ENCODE results near the gene CEP128.

CEP128 gene

DNA sequence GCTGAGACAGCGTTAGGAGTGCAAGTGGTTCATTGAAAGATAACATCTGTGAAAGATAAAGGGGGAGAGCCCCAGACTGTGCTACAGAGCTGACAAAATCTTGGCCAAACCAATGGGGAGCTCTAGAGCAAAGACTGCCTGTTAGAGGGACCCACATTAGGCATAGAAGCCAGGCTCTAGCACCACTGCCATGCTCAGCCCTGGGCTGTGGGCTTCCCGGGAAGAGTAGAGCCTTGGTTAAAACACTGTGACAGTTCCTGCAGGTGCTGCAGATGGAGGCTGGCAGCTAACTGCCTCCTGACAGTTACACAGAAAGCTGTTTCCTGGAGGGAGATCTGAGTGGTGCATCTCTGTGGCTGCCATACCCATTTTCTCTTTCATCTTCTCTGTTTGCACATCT, 36.9 kb upstream of the CEP128 start:
- Histone ChIP-seq H3K9me3 (ENCODE audit: low read depth, low read length) (no peaks in the 10 kb centered on the region), H3K9ac (ENCODE audit: insufficient read length) (no peak overlapping the region), H3K4me3 (no peak overlapping the region), H3K27ac (no peak overlapping the region), H3K36me3 (ENCODE audit: insufficient read depth, low read length) (no peaks in the 10 kb centered on the region)
- DNase-seq (ENCODE audit: low read depth, low spot score), result no peak
- TF ChIP-seq FOXP2 (optimal IDR thresholded peaks at IDR 0.05; ENCODE audit: control extremely low read depth, extremely low read length, insufficient read depth) (no peak), EZH2 (IDR thresholded peaks at IDR 0.05) (no peak)

GRCh38 chr14:80977221-80977620, 35.7 kb upstream of the CEP128 start:
- DNase-seq (ENCODE audit: low read depth, low spot score), result no peak
- Histone ChIP-seq H3K36me3 (ENCODE audit: insufficient read depth, low read length) (no peaks in the 10 kb centered on the region), H3K9me3 (ENCODE audit: low read depth, low read length) (no peaks in the 10 kb centered on the region), H3K4me3 (no peak overlapping the region), H3K27ac (no peak overlapping the region), H3K9ac (ENCODE audit: insufficient read length) (no peak overlapping the region)
- no peak for TF ChIP-seq FOXP2 (optimal IDR thresholded peaks at IDR 0.05; ENCODE audit: control extremely low read depth, extremely low read length, insufficient read depth)
- no peak for TF ChIP-seq EZH2 (IDR thresholded peaks at IDR 0.05)
- no peak for TF ChIP-seq POLR2AphosphoS5 (IDR thresholded peaks at IDR 0.05; ENCODE audit: borderline replicate concordance, low read depth, low read length)

- no peak overlapping the region for H3K4me3 ChIP-seq
- no peak overlapping the region for H3K9ac ChIP-seq (ENCODE audit: insufficient read length)
- no peak overlapping the region for H3K27ac ChIP-seq
- no peak for TF ChIP-seq POLR2AphosphoS5 (IDR thresholded peaks at IDR 0.05; ENCODE audit: borderline replicate concordance, low read depth, low read length)
- no peak for TF ChIP-seq FOXP2 (optimal IDR thresholded peaks at IDR 0.05; ENCODE audit: control extremely low read depth, extremely low read length, insufficient read depth)
- no peak for TF ChIP-seq EZH2 (IDR thresholded peaks at IDR 0.05)
- no peaks in the 10 kb centered on the region for H3K36me3 ChIP-seq (ENCODE audit: insufficient read depth, low read length)
- DNase-seq (ENCODE audit: low read depth, low spot score), result no peak
- no peaks in the 10 kb centered on the region for H3K9me3 ChIP-seq (ENCODE audit: low read depth, low read length)
Measured at GRCh38 chr14:80974679-80975078, 33.1 kb upstream of the CEP128 start.

DNA sequence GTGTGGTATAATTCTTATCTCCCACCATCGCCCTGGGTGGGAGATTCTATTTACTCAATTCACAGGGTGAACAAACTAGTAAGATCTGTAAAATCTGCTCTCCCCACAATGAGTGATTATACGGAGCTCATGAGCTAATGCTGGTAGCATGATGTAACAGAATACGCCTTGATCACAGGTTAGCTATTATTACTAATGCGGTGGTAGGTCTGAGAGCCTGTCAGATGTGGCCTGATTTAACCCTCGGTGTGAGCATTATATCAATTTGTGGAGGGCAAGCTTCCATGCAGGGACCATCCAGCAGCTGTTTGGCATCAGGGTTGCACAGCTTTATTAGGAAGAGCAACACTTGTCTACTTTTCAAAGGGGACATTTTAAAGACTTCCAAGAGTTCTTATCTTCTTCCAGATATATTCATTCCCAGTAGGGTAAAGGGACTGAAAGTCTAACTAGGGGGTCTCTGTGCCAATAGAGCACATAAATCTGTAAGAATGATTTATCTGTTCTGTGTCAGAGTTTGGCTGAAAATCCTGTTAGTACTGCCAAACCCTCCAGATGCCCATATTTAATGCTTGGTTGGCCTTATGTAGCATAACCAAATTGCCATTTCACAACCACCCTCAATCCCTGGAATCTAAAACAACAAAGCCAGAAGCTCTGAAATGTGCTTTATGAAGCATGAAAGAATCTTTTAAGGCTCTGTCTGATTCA, 32.5 kb upstream of the CEP128 start:
- Histone ChIP-seq H3K9me3 (ENCODE audit: low read depth, low read length) (no peaks in the 10 kb centered on the region), H3K36me3 (ENCODE audit: insufficient read depth, low read length) (no peaks in the 10 kb centered on the region), H3K27ac (no peak overlapping the region), H3K4me3 (no peak overlapping the region), H3K9ac (ENCODE audit: insufficient read length) (no peak overlapping the region)
- DNase-seq (ENCODE audit: low read depth, low spot score), result no peak
- no peak for TF ChIP-seq FOXP2 (optimal IDR thresholded peaks at IDR 0.05; ENCODE audit: control extremely low read depth, extremely low read length, insufficient read depth)
- no peak for TF ChIP-seq EZH2 (IDR thresholded peaks at IDR 0.05)
- TF ChIP-seq POLR2AphosphoS5 (IDR thresholded peaks at IDR 0.05; ENCODE audit: borderline replicate concordance, low read depth, low read length), result no peak

DNA sequence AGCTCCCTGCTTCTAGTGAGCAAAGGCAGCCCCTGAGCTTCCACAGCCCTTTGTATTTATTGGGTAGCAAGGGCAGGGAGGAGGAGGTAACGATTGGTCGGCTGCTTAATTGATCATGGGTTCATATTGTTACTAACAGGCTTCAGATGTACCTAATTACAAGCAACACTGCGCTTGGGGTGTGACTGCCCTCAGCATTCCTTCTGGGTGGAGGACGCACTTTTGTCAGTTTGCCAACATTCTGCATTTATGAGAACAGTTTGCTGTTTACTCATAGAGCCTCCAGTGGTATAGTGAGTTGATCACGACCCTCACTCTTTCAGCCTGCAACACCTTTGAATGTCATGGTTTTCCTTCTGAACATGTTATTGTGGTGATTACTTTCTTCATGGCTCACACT, 23.5 kb upstream of the CEP128 start:
- H3K36me3 ChIP-seq (ENCODE audit: insufficient read depth, low read length), result no peaks in the 10 kb centered on the region
- H3K27ac ChIP-seq, result no peak overlapping the region
- no peak for DNase-seq (ENCODE audit: low read depth, low spot score)
- no peak overlapping the region for H3K9ac ChIP-seq (ENCODE audit: insufficient read length)
- H3K4me3 ChIP-seq, result no peak overlapping the region
- TF ChIP-seq POLR2AphosphoS5 (IDR thresholded peaks at IDR 0.05; ENCODE audit: borderline replicate concordance, low read depth, low read length) (no peak), FOXP2 (optimal IDR thresholded peaks at IDR 0.05; ENCODE audit: control extremely low read depth, extremely low read length, insufficient read depth) (no peak), EZH2 (IDR thresholded peaks at IDR 0.05) (no peak)
- no peaks in the 10 kb centered on the region for H3K9me3 ChIP-seq (ENCODE audit: low read depth, low read length)

DNA sequence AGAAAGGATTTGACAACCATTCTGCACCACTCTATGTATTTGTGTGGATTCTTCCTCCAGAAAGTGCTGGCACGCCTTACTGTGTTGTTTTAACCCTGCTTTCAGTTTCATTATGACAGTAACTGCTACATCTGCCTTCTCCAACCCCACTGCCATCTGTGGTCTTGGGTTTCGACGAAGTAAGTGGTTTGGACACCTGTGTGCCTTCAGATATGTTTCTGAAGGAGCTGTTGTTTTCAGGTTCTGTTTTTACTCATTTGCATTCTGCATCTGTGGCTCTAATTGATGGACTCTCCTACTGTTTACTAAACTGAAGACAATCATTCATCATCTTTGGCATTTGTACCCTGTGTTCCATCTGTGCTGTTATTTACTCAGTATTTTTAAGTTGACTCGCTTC, 18.0 kb upstream of the CEP128 start:
- no peak for TF ChIP-seq FOXP2 (optimal IDR thresholded peaks at IDR 0.05; ENCODE audit: control extremely low read depth, extremely low read length, insufficient read depth)
- no peak for TF ChIP-seq POLR2AphosphoS5 (IDR thresholded peaks at IDR 0.05; ENCODE audit: borderline replicate concordance, low read depth, low read length)
- no peak for TF ChIP-seq EZH2 (IDR thresholded peaks at IDR 0.05)
- H3K9ac ChIP-seq (ENCODE audit: insufficient read length), result no peak overlapping the region
- H3K27ac ChIP-seq, result no peak overlapping the region
- no peaks in the 10 kb centered on the region for H3K9me3 ChIP-seq (ENCODE audit: low read depth, low read length)
- no peak for DNase-seq (ENCODE audit: low read depth, low spot score)
- no peaks in the 10 kb centered on the region for H3K36me3 ChIP-seq (ENCODE audit: insufficient read depth, low read length)
- no peak overlapping the region for H3K4me3 ChIP-seq

- no peak overlapping the region for H3K9ac ChIP-seq (ENCODE audit: insufficient read length)
- H3K4me3 ChIP-seq, result no peak overlapping the region
- DNase-seq (ENCODE audit: low read depth, low spot score), result no peak
- no peaks in the 10 kb centered on the region for H3K9me3 ChIP-seq (ENCODE audit: low read depth, low read length)
- no peak overlapping the region for H3K27ac ChIP-seq
- TF ChIP-seq POLR2AphosphoS5 (IDR thresholded peaks at IDR 0.05; ENCODE audit: borderline replicate concordance, low read depth, low read length) (no peak), EZH2 (IDR thresholded peaks at IDR 0.05) (no peak)
- no peaks in the 10 kb centered on the region for H3K36me3 ChIP-seq (ENCODE audit: insufficient read depth, low read length)
Measured at GRCh38 chr14:80958939-80959338, 17.4 kb upstream of the CEP128 start.

- TF ChIP-seq FOXP2 (optimal IDR thresholded peaks at IDR 0.05; ENCODE audit: control extremely low read depth, extremely low read length, insufficient read depth) (no peak), EZH2 (IDR thresholded peaks at IDR 0.05) (no peak), POLR2AphosphoS5 (IDR thresholded peaks at IDR 0.05; ENCODE audit: borderline replicate concordance, low read depth, low read length) (no peak)
- no peaks in the 10 kb centered on the region for H3K9me3 ChIP-seq (ENCODE audit: low read depth, low read length)
- no peak overlapping the region for H3K4me3 ChIP-seq
- no peak overlapping the region for H3K9ac ChIP-seq (ENCODE audit: insufficient read length)
- H3K36me3 ChIP-seq (ENCODE audit: insufficient read depth, low read length), result no peaks in the 10 kb centered on the region
- DNase-seq (ENCODE audit: low read depth, low spot score), result no peak
- H3K27ac ChIP-seq, result no peak overlapping the region
Measured at GRCh38 chr14:80958226-80958625, 16.7 kb upstream of the CEP128 start.

DNA sequence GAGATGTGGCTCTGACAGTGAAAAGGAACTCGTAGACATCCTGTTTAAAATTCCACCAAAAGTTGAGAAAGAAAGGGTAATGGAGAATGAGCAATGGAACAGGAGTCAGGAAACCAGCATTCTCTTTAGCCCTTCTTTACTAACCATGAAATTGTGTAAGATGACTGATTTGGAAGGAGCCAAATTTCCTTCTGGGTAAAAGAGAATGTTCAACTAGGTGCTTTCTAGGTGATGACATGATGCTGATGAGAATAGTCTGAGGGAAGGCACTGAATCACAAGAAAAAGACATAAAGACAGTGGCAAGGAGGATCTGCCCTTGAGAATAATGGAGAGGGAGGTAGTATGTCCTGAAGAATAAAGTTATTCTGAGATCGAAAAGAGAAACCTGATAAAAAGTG, 16.1 kb upstream of the CEP128 start:
- Histone ChIP-seq H3K36me3 (ENCODE audit: insufficient read depth, low read length) (no peaks in the 10 kb centered on the region), H3K27ac (no peak overlapping the region), H3K9me3 (ENCODE audit: low read depth, low read length) (no peaks in the 10 kb centered on the region), H3K4me3 (no peak overlapping the region), H3K9ac (ENCODE audit: insufficient read length) (no peak overlapping the region)
- TF ChIP-seq POLR2AphosphoS5 (IDR thresholded peaks at IDR 0.05; ENCODE audit: borderline replicate concordance, low read depth, low read length) (no peak), EZH2 (IDR thresholded peaks at IDR 0.05) (no peak), FOXP2 (optimal IDR thresholded peaks at IDR 0.05; ENCODE audit: control extremely low read depth, extremely low read length, insufficient read depth) (no peak)
- DNase-seq (ENCODE audit: low read depth, low spot score), result no peak
